ENCODE data around the gene MTMR12. TPM values are rescaled to one million over a fixed set of nuclear protein-coding genes. Genes with fewer than 3 reads are reported as not detected.

Gene MTMR12
- total and polyA plus RNA-seq, 2 of the 8 experiments (the other 6 are each of a cell fraction or from before 2014, with no cell fraction given) = 19.1 to 59.3 TPM

- TF ChIP-seq CHD7 (IDR thresholded peaks at IDR 0.05; ENCODE audit: insufficient replicate concordance, low read length) (no peak), GTF2F1 (IDR thresholded peaks at IDR 0.05; ENCODE audit: borderline replicate concordance, low read depth, low read length) (no peak), KDM1A (IDR thresholded peaks at IDR 0.05; ENCODE audit: borderline replicate concordance, low read length) (no peak), SP4 (IDR thresholded peaks at IDR 0.05; ENCODE audit: low read length) (no peak), SUZ12 (IDR thresholded peaks at IDR 0.05; ENCODE audit: low read length) (no peak), E2F6 (IDR thresholded peaks at IDR 0.05) (no peak), TBP (IDR thresholded peaks at IDR 0.05; ENCODE audit: low read depth, low read length) (no peak), CHD1 (IDR thresholded peaks at IDR 0.05; ENCODE audit: low read depth, low read length) (no peak), PHF8 (conservative IDR thresholded peaks at IDR 0.05; ENCODE audit: low read depth, low read length) (no peak), NANOG (IDR thresholded peaks at IDR 0.05; ENCODE audit: insufficient read depth, low read depth, low read length, poor library complexity, severe bottlenecking) (no peak), CBX5 (IDR thresholded peaks at IDR 0.05; ENCODE audit: low read depth, low read length) (no peak), POLR2A (IDR thresholded peaks at IDR 0.05; ENCODE audit: control extremely low read depth in 1 of 2, low read depth in 2 of 2, low read length in 2 of 2) (no peak)
Observed at GRCh38 chr5:32202394-32202793, 110.3 kb downstream of the MTMR12 start (continued).

Measured in H1 (cell line).